ENCODE data around the gene GAST.

The GAST gene

GRCh38 chr17:41740506-41740905 lies 28.4 kb downstream of the GAST start:
- no peak for DNase-seq (ENCODE audit: low spot score)

GRCh38 chr17:41741709-41742108 lies 29.6 kb downstream of the GAST start:
- DNase-seq (ENCODE audit: low spot score): no peak

GRCh38 chr17:41748275-41748674 lies 36.1 kb downstream of the GAST start:
- no peak for DNase-seq (ENCODE audit: low spot score)

- DNase-seq (ENCODE audit: low spot score): no peak
Measured at GRCh38 chr17:41750862-41751261, 38.7 kb downstream of the GAST start.

GRCh38 chr17:41751288-41751687 lies 39.2 kb downstream of the GAST start:
- DNase-seq (ENCODE audit: low spot score): no peak

GRCh38 chr17:41754066-41754465 lies 41.9 kb downstream of the GAST start:
- DNase-seq (ENCODE audit: low spot score): no peak

- DNase-seq (ENCODE audit: low spot score): no peak
Measured at GRCh38 chr17:41758601-41759000, 46.5 kb downstream of the GAST start.

- no peak for DNase-seq (ENCODE audit: low spot score)
Measured at GRCh38 chr17:41760878-41761277, 48.7 kb downstream of the GAST start.

- no peak for DNase-seq (ENCODE audit: low spot score)
Measured at GRCh38 chr17:41762391-41762790, 50.3 kb downstream of the GAST start.

- DNase-seq (ENCODE audit: low spot score): no peak
Measured at GRCh38 chr17:41762841-41763240, 50.7 kb downstream of the GAST start.

- DNase-seq (ENCODE audit: low spot score): no peak
Measured at GRCh38 chr17:41763327-41763726, 51.2 kb downstream of the GAST start.

Data from HuH-7.5 (cell line).